GM21367 (cell line): ENCODE results near the gene FGA.

Source experiments
- ATAC-seq: cut with Tn5 transposase; IDR thresholded peaks from one replicate; pipeline ENCODE4 v1.9.1; 2021; ENCODE audit not compliant: unreplicated experiment

FGA gene

DNA sequence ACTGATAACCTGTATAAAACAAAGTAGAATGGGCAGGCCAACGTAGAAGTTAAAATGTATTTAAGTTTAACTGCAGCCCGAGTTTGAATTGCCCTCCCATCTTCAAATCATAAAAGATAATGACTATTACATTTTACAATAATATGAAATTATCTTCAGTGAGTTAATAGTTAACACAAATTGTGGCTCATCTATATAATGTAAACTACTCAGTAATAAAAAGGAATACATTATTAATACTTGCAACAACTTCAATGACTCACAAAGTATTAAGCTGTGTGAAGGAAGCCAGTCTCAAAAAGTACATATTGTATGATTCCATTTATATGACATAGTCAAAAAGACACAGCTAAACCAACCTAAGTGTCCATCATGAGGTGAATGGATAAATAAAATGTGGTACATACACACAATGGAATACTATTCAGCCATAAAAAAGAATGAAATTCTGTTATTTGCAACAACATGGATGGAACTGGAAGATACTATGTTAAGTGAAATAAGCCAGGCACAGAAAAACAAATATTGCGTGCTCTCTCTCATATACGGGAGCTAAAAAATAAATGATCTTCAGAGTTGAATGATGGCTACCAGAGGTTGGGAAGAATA is 48.2 kb downstream of the FGA start:
- no peak for ATAC-seq
